HUES48 (cell line): ENCODE results near the gene VCP.
A peak's percentile ranks its signal among the peaks of the same experiment; 100 is the strongest.

ENCODE experiments used
- H3K27ac ChIP-seq: one replicate; pipeline ENCODE4 v1.7.0; 2013; ENCODE audit warnings: low read depth, low read length, inconsistent platforms
- H3K27me3 ChIP-seq: 2 replicates; pipeline ENCODE4 v1.6.1; 2013; ENCODE audit warnings: mild to moderate bottlenecking, low read length; ENCODE audit not compliant: control insufficient read depth, insufficient read depth
- H3K36me3 ChIP-seq: 2 replicates; pipeline ENCODE4 v1.6.1; 2013; ENCODE audit warnings: low read length; ENCODE audit not compliant: control insufficient read depth, insufficient read depth
- H3K4me1 ChIP-seq: 2 replicates; pipeline ENCODE4 v1.6.1; 2013; ENCODE audit warnings: mild to moderate bottlenecking, low read length; ENCODE audit not compliant: control insufficient read depth, insufficient read depth
- H3K4me3 ChIP-seq: 2 replicates; pipeline ENCODE4 v1.5.1; 2013; ENCODE audit warnings: mild to moderate bottlenecking, low read depth, low read length
- H3K9ac ChIP-seq: 2 replicates; pipeline ENCODE4 v1.6.1; 2013; ENCODE audit warnings: mild to moderate bottlenecking, low read depth, low read length, moderate library complexity
- H3K9me3 ChIP-seq: 2 replicates; pipeline ENCODE4 v1.6.1; 2013; ENCODE audit warnings: low read length; ENCODE audit not compliant: control insufficient read depth, insufficient read depth

Gene VCP

GRCh38 chr9:35108946-35109575 lies 36.6 kb upstream of the VCP start:
- no peak overlapping the region for H3K27ac ChIP-seq
- H3K4me3 ChIP-seq = no peak overlapping the region
- H3K9me3 ChIP-seq = no peaks in the 10 kb centered on the region
- H3K9ac ChIP-seq = no peak overlapping the region
- H3K36me3 ChIP-seq = peaks cover 29% of the 10 kb centered on the region
- peaks cover 13% of the 10 kb centered on the region for H3K4me1 ChIP-seq
- no peaks in the 10 kb centered on the region for H3K27me3 ChIP-seq

- peaks cover 29% of the 10 kb centered on the region for H3K36me3 ChIP-seq
- H3K4me3 ChIP-seq = no peak overlapping the region
- no peaks in the 10 kb centered on the region for H3K27me3 ChIP-seq
- no peaks in the 10 kb centered on the region for H3K9me3 ChIP-seq
- no peak overlapping the region for H3K27ac ChIP-seq
- peaks cover 14% of the 10 kb centered on the region for H3K4me1 ChIP-seq
- no peak overlapping the region for H3K9ac ChIP-seq
These were observed 36.0 kb upstream of the VCP start for GRCh38 chr9:35108461-35108860.

- Histone ChIP-seq H3K4me3 (no peak overlapping the region), H3K27ac (no peak overlapping the region), H3K9ac (no peak overlapping the region), H3K27me3 (no peaks in the 10 kb centered on the region), H3K36me3 (peaks cover 29% of the 10 kb centered on the region), H3K4me1 (peaks cover 14% of the 10 kb centered on the region), H3K9me3 (no peaks in the 10 kb centered on the region)
These were observed 35.2 kb upstream of the VCP start for GRCh38 chr9:35107297-35108290.

DNA sequence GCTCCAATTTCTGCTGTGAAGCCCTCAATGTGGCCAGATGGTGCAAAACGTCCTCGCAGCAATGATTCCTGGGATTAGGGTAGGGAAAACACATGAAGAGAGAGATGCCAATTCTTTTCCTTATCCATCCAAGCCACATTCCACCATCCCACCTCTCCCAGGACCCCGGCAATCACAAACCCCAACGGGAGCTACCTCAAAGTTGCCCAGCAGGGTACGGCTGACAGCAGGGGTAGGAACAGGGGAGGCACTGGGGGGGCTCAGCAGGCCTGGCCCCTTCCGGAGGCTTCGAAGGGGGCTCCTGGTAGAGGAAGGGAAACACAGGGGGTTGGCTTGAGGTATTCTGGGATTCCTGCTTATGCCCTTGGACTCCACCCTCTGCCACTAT lies 33.9 kb upstream of the VCP start:
- no peaks in the 10 kb centered on the region for H3K27me3 ChIP-seq
- H3K4me3 ChIP-seq = no peak overlapping the region
- no peak overlapping the region for H3K9ac ChIP-seq
- H3K9me3 ChIP-seq = no peaks in the 10 kb centered on the region
- no peak overlapping the region for H3K27ac ChIP-seq
- H3K36me3 ChIP-seq = peaks cover 36% of the 10 kb centered on the region
- H3K4me1 ChIP-seq = peaks cover 17% of the 10 kb centered on the region

- Histone ChIP-seq H3K4me3 (no peak overlapping the region), H3K9ac (no peak overlapping the region), H3K9me3 (no peaks in the 10 kb centered on the region), H3K27ac (no peak overlapping the region), H3K4me1 (peaks cover 15% of the 10 kb centered on the region), H3K36me3 (peaks cover 42% of the 10 kb centered on the region), H3K27me3 (no peaks in the 10 kb centered on the region)
These were observed 33.3 kb upstream of the VCP start for GRCh38 chr9:35105571-35106342.

GRCh38 chr9:35105126-35105525 lies 32.7 kb upstream of the VCP start:
- no peak overlapping the region for H3K9ac ChIP-seq
- H3K36me3 ChIP-seq = peaks cover 49% of the 10 kb centered on the region
- H3K9me3 ChIP-seq = no peaks in the 10 kb centered on the region
- peaks cover 13% of the 10 kb centered on the region for H3K4me1 ChIP-seq
- H3K4me3 ChIP-seq = no peak overlapping the region
- H3K27me3 ChIP-seq = no peaks in the 10 kb centered on the region
- H3K27ac ChIP-seq = no peak overlapping the region

DNA sequence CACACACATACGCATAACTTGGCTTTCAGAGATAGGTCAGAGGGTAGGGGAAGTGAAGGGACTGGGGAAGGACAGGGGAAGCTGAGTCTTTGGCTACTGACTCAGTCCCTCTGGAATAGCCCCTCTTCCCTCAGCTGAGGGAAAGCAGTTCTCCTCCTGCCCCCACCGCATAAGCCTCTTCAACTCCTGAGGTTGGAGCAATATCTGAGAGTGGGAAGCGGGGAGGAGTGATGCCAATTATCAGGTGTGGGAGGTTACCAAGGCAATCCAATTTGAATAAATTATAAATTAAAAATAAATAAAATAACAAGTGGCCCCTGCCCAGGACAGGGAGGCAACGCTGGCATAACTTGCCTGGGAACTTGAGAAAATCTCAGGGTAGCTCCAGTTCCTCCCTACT lies 32.2 kb upstream of the VCP start:
- H3K27ac ChIP-seq = peak overlapping the region; percentile 99

DNA sequence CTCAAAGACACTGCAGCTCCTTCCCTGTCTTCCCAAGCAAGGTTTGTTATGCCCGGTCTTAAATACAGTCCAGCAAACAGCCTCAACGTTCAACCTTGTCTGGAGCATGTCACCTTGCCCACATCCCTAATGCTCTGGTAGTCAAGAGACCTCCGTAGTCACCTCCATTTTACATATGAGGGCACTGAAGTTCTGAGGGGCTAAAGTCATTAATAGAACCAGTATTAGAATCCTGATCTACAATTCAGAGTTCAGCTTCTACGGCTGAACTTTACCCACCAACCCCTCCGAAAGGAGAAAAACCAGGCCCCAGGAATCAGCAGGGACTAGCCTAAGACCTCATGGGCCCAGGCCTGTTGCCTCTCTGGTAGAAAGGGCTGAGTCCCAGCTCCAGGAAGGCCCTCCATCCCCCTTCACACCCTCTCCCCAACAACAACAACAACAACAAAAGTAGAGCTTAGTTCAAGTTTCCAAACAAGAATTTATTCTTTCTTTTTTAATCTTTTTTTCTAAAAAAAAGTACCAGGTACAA lies 31.3 kb upstream of the VCP start:
- Histone ChIP-seq H3K4me3 (peak overlapping the region; percentile 91), H3K9me3 (no peaks in the 10 kb centered on the region), H3K27ac (peak overlapping the region; percentile 99), H3K36me3 (peaks cover 59% of the 10 kb centered on the region), H3K9ac (peak overlapping the region; percentile 60), H3K27me3 (no peaks in the 10 kb centered on the region), H3K4me1 (peaks cover 13% of the 10 kb centered on the region)

More for the DNA sequence above, 32.2 kb upstream of the VCP start:
- no peaks in the 10 kb centered on the region for H3K9me3 ChIP-seq
- peaks cover 54% of the 10 kb centered on the region for H3K36me3 ChIP-seq
- H3K4me1 ChIP-seq = peaks cover 13% of the 10 kb centered on the region
- no peaks in the 10 kb centered on the region for H3K27me3 ChIP-seq
- H3K4me3 ChIP-seq = no peak overlapping the region
- H3K9ac ChIP-seq = no peak overlapping the region

- Histone ChIP-seq H3K9me3 (no peaks in the 10 kb centered on the region), H3K4me3 (peak within 1 kb of the TSS; percentile 91), H3K36me3 (peaks cover 58% of the 10 kb centered on the region), H3K27ac (peak within 1 kb of the TSS; percentile 99), H3K4me1 (peaks cover 13% of the 10 kb centered on the region), H3K27me3 (no peaks in the 10 kb centered on the region), H3K9ac (peak within 1 kb of the TSS; percentile 87)
These were observed 30.6 kb upstream of the VCP start, which contains the start of gene STOML2 for GRCh38 chr9:35102769-35103659. Gene STOML2, minus strand, starts transcription at chr9:35103131. Its CDS starts 37 bp downstream, at chr9:35103094.

DNA sequence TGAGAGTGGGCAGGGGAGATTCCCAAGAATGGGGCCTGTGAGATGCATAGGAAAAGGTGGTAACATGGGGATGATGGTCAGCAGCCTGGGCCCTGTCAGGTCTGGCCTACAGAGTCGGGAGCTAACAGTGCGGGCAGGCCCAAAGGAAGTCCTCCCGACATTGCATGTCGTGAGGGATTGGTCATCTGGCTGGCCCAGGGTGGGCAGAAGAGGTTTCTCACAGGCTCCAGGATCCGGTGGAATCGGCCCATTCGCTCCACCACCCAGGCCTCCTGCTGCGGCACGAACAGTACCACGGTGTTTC lies 30.0 kb upstream of the VCP start:
- peaks cover 53% of the 10 kb centered on the region for H3K36me3 ChIP-seq
- peak overlapping the region; percentile 91 for H3K4me3 ChIP-seq
- H3K9ac ChIP-seq = peak overlapping the region; percentile 87
- no peaks in the 10 kb centered on the region for H3K9me3 ChIP-seq
- peak overlapping the region; percentile 99 for H3K27ac ChIP-seq
- no peaks in the 10 kb centered on the region for H3K27me3 ChIP-seq
- peaks cover 13% of the 10 kb centered on the region for H3K4me1 ChIP-seq
